ENCODE results near the gene ZFP36L1.

Gene ZFP36L1

GRCh38 chr14:68796418-68797101, 3.7 kb upstream of the ZFP36L1 start:
- DNase-seq (ENCODE audit: low read depth in 1 of 2, low spot score in 1 of 2): no peak

GRCh38 chr14:68795597-68796417, 2.9 kb upstream of the ZFP36L1 start:
- peak; percentile 65 to 82 for DNase-seq (ENCODE audit: low read depth in 1 of 2, low spot score in 1 of 2)

GRCh38 chr14:68794851-68795596, 2.2 kb upstream of the ZFP36L1 start:
- peak in 1 of 2 donors; percentile 73 for DNase-seq (ENCODE audit: low read depth in 1 of 2, low spot score in 1 of 2)

- DNase-seq (ENCODE audit: low read depth in 1 of 2, low spot score in 1 of 2): peak; percentile 69 to 81
These were observed 1.4 kb upstream of the ZFP36L1 start for GRCh38 chr14:68794130-68794850.

- no peak for DNase-seq (ENCODE audit: low read depth in 1 of 2, low spot score in 1 of 2)
These were observed 865 bp upstream of the ZFP36L1 start for GRCh38 chr14:68793734-68794129.

- DNase-seq (ENCODE audit: low read depth in 1 of 2, low spot score in 1 of 2): no peak
These were observed 239 bp downstream of the ZFP36L1 start for GRCh38 chr14:68792678-68792978.

GRCh38 chr14:68791902-68792677, 777 bp downstream of the ZFP36L1 start:
- no peak for DNase-seq (ENCODE audit: low read depth in 1 of 2, low spot score in 1 of 2)

- DNase-seq (ENCODE audit: low read depth in 1 of 2, low spot score in 1 of 2): no peak
These were observed 1.6 kb downstream of the ZFP36L1 start for GRCh38 chr14:68791078-68791901.

GRCh38 chr14:68790644-68791077, 2.2 kb downstream of the ZFP36L1 start:
- peak in 1 of 2 donors; percentile 63 for DNase-seq (ENCODE audit: low read depth in 1 of 2, low spot score in 1 of 2)

GRCh38 chr14:68789821-68790643, 2.8 kb downstream of the ZFP36L1 start:
- no peak for DNase-seq (ENCODE audit: low read depth in 1 of 2, low spot score in 1 of 2)

- DNase-seq (ENCODE audit: low read depth in 1 of 2, low spot score in 1 of 2): peak in 1 of 2 donors; percentile 80
These were observed 3.7 kb downstream of the ZFP36L1 start for GRCh38 chr14:68788996-68789820.

- no peak for DNase-seq (ENCODE audit: low read depth in 1 of 2, low spot score in 1 of 2)
These were observed 4.4 kb downstream of the ZFP36L1 start for GRCh38 chr14:68788275-68788995.

- DNase-seq (ENCODE audit: low read depth in 1 of 2, low spot score in 1 of 2): no peak
These were observed 5.5 kb downstream of the ZFP36L1 start for GRCh38 chr14:68787092-68787992.

GRCh38 chr14:68786491-68787091, 6.3 kb downstream of the ZFP36L1 start:
- DNase-seq (ENCODE audit: low read depth in 1 of 2, low spot score in 1 of 2): no peak

- DNase-seq (ENCODE audit: low read depth in 1 of 2, low spot score in 1 of 2): no peak
These were observed 7.1 kb downstream of the ZFP36L1 start for GRCh38 chr14:68785534-68786490.

Data from activated CD4-positive, alpha-beta T cell treated with anti-CD3 and anti-CD28 coated beads, Interleukin-2, amount 50 U/mL, for 24 hours (primary cell).